ENCODE data around the gene TMEM235.

DNA sequence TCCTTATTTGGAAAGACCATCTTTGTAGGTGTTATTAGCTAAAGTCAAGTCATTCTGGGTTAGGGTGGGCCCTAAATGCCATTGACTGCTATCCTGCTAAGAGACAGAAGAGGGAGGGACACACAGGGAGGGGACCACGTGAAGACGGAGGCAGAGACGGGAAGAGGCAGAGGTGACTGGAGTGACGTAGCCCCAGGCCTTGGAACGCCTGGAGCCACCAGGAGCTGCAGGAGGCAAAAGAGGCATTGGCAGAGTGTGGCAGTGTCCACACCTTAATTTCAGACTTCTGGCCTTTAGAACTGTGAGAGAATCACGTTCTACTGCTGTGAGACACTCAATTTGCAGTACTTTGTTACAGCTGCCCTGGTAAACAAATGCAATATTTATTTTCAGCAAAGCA, 31.0 kb upstream of the TMEM235 start:
- TF ChIP-seq, protein P1, sequence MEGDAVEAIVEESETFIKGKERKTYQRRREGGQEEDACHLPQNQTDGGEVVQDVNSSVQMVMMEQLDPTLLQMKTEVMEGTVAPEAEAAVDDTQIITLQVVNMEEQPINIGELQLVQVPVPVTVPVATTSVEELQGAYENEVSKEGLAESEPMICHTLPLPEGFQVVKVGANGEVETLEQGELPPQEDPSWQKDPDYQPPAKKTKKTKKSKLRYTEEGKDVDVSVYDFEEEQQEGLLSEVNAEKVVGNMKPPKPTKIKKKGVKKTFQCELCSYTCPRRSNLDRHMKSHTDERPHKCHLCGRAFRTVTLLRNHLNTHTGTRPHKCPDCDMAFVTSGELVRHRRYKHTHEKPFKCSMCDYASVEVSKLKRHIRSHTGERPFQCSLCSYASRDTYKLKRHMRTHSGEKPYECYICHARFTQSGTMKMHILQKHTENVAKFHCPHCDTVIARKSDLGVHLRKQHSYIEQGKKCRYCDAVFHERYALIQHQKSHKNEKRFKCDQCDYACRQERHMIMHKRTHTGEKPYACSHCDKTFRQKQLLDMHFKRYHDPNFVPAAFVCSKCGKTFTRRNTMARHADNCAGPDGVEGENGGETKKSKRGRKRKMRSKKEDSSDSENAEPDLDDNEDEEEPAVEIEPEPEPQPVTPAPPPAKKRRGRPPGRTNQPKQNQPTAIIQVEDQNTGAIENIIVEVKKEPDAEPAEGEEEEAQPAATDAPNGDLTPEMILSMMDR (IDR thresholded peaks at IDR 0.05; ENCODE audit: low read depth, low read length): no peak
- no peak for TF ChIP-seq EZH2phosphoT487 (IDR thresholded peaks at IDR 0.05; ENCODE audit: low read depth)
